WERI-Rb-1 (cell line): ENCODE data around the gene STBD1.

Experiments
- DNase-seq: peaks from one replicate; pipeline ENCODE4 v3.0.0-alpha.2; 2020
- H3K27ac ChIP-seq: fragments of 250-450 bp; sonication (Bioruptor Pico); 2 replicates; pipeline ENCODE4 v1.5.1; 2020; ENCODE audit warnings: mild to moderate bottlenecking, moderate library complexity
- H3K27me3 ChIP-seq: fragments of 250-450 bp; sonication (Bioruptor Pico); 2 replicates; pipeline ENCODE4 v1.5.1; 2021; ENCODE audit warnings: mild to moderate bottlenecking, low read depth, moderate library complexity; ENCODE audit not compliant: insufficient read depth, severe bottlenecking
- H3K36me3 ChIP-seq: fragments of 250-450 bp; sonication (Bioruptor Pico); 2 replicates; pipeline ENCODE4 v1.5.1; 2020; ENCODE audit warnings: mild to moderate bottlenecking, moderate library complexity
- H3K4me3 ChIP-seq: 2 replicates; pipeline ENCODE4 v1.5.1; 2011; ENCODE audit warnings: low read depth, mild to moderate bottlenecking, control low read depth, low read length
- H3K9me3 ChIP-seq: fragments of 250-450 bp; sonication (Bioruptor Pico); 2 replicates; pipeline ENCODE4 v1.5.1; 2021; ENCODE audit warnings: mild to moderate bottlenecking, moderate library complexity; ENCODE audit not compliant: severe bottlenecking
- CTCF ChIP-seq: IDR thresholded peaks from 2 replicates; pipeline ENCODE4 v1.5.1; 2011; ENCODE audit warnings: low read depth, mild to moderate bottlenecking, control low read depth, inconsistent platforms, low read length

Gene STBD1

GRCh38 chr4:76305971-76306881, at the start of gene STBD1:
Gene STBD1 (plus strand): TSS chr4:76306733. CDS start chr4:76306770, 37 bp downstream.
- peak; percentile 82 for DNase-seq
- Histone ChIP-seq H3K36me3 (peaks cover 15% of the 10 kb centered on the region), H3K27me3 (no peaks in the 10 kb centered on the region), H3K9me3 (no peaks in the 10 kb centered on the region), H3K27ac (peak within 1 kb of the TSS; percentile 70), H3K4me3 (peak within 1 kb of the TSS; percentile 93)
- TF ChIP-seq CTCF = no peak

- Histone ChIP-seq H3K4me3 (no peak overlapping the region), H3K27me3 (no peaks in the 10 kb centered on the region), H3K9me3 (no peaks in the 10 kb centered on the region), H3K36me3 (no peaks in the 10 kb centered on the region), H3K27ac (no peak overlapping the region)
- no peak for TF ChIP-seq CTCF
- no peak for DNase-seq
Measured at GRCh38 chr4:76256968-76257367, 49.6 kb upstream of the STBD1 start.

GRCh38 chr4:76257824-76258223, 48.7 kb upstream of the STBD1 start:
- H3K36me3 ChIP-seq = no peaks in the 10 kb centered on the region

GRCh38 chr4:76260571-76260970, 46.0 kb upstream of the STBD1 start:
- no peak overlapping the region for H3K27ac ChIP-seq
- H3K27me3 ChIP-seq = no peaks in the 10 kb centered on the region
- no peak overlapping the region for H3K4me3 ChIP-seq
- H3K9me3 ChIP-seq = no peaks in the 10 kb centered on the region
- DNase-seq = no peak
- H3K36me3 ChIP-seq = no peaks in the 10 kb centered on the region
- no peak for TF ChIP-seq CTCF

More at GRCh38 chr4:76257824-76258223, 48.7 kb upstream of the STBD1 start:
- H3K27me3 ChIP-seq = no peaks in the 10 kb centered on the region
- DNase-seq = no peak
- H3K27ac ChIP-seq = no peak overlapping the region
- H3K4me3 ChIP-seq = no peak overlapping the region
- no peak for TF ChIP-seq CTCF
- H3K9me3 ChIP-seq = no peaks in the 10 kb centered on the region

GRCh38 chr4:76265631-76266218, 40.8 kb upstream of the STBD1 start:
- DNase-seq = no peak
- Histone ChIP-seq H3K27me3 (no peaks in the 10 kb centered on the region), H3K27ac (no peak overlapping the region), H3K9me3 (no peaks in the 10 kb centered on the region), H3K4me3 (no peak overlapping the region), H3K36me3 (no peaks in the 10 kb centered on the region)
- TF ChIP-seq CTCF = no peak
